ENCODE measurements around the gene PDE8B.

Gene PDE8B

DNA sequence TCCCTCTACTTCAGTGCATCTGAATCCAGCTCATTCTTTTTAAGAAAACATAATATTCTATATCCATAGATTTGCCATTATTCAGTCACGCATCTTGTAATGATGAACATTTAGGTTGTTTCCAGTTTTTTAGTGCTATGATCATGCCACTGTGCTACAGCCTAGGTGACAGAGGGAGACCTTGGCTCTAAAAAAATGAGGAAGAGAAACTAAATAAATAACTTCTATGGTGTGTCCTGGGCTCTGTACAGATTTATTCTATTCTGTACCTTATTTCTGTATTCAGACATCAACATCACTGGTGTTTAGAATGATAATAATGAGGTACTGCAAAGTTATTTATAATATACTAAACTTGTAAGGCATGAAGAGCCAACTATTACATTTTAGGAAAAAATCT is 45.9 kb downstream of the PDE8B start:
- no peak for DNase-seq (ENCODE audit: low spot score)
- in situ Hi-C loops (cut with MboI; ENCODE audit: low sequenced_read_pairs, unreplicated experiment), result no loop called here
- TF ChIP-seq, protein P1, sequence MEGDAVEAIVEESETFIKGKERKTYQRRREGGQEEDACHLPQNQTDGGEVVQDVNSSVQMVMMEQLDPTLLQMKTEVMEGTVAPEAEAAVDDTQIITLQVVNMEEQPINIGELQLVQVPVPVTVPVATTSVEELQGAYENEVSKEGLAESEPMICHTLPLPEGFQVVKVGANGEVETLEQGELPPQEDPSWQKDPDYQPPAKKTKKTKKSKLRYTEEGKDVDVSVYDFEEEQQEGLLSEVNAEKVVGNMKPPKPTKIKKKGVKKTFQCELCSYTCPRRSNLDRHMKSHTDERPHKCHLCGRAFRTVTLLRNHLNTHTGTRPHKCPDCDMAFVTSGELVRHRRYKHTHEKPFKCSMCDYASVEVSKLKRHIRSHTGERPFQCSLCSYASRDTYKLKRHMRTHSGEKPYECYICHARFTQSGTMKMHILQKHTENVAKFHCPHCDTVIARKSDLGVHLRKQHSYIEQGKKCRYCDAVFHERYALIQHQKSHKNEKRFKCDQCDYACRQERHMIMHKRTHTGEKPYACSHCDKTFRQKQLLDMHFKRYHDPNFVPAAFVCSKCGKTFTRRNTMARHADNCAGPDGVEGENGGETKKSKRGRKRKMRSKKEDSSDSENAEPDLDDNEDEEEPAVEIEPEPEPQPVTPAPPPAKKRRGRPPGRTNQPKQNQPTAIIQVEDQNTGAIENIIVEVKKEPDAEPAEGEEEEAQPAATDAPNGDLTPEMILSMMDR (IDR thresholded peaks at IDR 0.05; ENCODE audit: borderline replicate concordance, control extremely low read depth, extremely low read depth, insufficient read depth, missing control alignments), result no peak

DNA sequence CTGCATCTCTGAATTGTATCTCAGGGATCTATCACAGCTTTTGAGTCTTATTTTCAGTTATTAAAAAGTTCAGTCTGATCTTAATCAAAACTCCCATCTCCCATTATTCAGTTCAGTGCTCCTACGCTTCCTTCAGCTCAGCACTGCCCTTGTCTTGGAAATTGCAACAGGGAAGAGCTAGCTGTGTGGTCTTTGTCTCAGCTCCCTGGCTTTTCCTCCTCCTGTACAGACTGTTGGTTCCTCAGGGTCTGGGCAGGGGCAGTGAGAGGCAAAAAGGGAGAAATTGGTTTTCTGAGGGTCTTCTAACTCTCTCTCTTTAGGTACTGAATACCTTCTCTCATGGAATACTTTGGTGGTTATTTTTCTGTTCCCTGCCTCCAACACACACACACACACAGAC is 48.2 kb downstream of the PDE8B start:
- DNase-seq (ENCODE audit: low spot score), result no peak
- in situ Hi-C loops (cut with MboI; ENCODE audit: low sequenced_read_pairs, unreplicated experiment), result no loop called here
- TF ChIP-seq, protein P1 (IDR thresholded peaks at IDR 0.05; ENCODE audit: borderline replicate concordance, control extremely low read depth, extremely low read depth, insufficient read depth, missing control alignments), result no peak

DNA sequence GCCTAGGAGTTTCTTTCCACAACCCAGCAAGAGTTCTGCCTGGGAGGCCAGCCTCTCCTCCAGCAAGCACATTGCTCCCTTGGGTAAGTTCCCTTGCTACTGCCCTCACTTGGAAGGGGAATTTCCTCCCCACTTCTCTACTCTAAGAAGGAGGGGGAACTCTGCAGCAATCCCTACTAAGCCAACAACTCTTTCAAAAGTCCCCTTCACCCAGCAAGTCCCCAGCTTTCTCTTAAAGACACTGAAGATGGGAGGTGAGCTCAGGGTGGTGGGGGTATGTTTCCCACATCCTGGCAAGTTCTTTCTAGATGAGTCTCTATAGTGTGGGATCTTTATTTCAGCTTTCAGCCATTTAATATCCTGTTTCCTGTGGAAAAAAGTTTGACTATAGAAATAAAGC is 49.0 kb downstream of the PDE8B start:
- TF ChIP-seq, protein P1 (IDR thresholded peaks at IDR 0.05; ENCODE audit: borderline replicate concordance, control extremely low read depth, extremely low read depth, insufficient read depth, missing control alignments), result no peak
- peak; percentile 28 for DNase-seq (ENCODE audit: low spot score)
- in situ Hi-C loops (cut with MboI; ENCODE audit: low sequenced_read_pairs, unreplicated experiment), result no loop called here

DNA sequence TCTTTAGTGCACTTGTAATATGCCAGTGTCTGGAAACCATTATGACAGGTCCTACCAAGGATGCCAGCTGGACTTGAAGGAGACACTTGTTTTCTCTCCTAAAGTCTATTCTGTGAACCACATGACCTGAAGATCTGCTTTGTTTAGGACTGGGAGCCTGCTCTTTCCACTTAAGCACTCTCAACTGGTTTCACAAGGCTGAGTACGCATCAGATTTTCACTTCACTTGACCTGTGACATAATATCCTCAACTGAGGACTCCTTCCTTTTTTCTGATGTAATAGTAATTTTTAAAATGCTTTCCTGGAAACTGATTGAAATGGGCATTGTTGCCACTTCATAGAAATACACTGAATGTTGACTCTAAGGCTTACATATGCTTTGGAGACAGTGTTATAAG is 52.2 kb downstream of the PDE8B start:
- DNase-seq (ENCODE audit: low spot score), result no peak

DNA sequence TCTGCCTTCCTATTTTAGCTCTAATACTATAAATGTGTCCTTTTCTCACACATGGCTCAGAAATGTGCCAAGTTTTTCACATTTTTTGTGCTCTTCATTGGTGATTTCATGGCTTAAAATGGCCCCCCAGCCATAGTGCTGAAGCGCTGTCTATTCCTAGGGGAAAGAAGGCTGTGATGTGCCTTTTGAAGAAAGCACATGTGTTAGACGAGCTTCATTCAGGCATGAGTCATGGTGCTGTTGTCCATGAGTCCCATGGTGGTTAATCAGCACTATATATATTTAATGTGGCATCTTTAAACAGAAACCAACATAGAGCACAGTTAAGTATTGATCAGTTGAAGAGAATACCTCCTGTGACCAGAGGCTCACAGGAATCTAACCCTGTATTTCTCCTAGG is 55.8 kb downstream of the PDE8B start:
- no peak for DNase-seq (ENCODE audit: low spot score)
- TF ChIP-seq, protein P1 (IDR thresholded peaks at IDR 0.05; ENCODE audit: borderline replicate concordance, control extremely low read depth, extremely low read depth, insufficient read depth, missing control alignments), result no peak
- in situ Hi-C loops (cut with MboI; ENCODE audit: low sequenced_read_pairs, unreplicated experiment), result no loop called here

More for the DNA sequence above, 52.2 kb downstream of the PDE8B start:
- TF ChIP-seq, protein P1 (IDR thresholded peaks at IDR 0.05; ENCODE audit: borderline replicate concordance, control extremely low read depth, extremely low read depth, insufficient read depth, missing control alignments), result no peak
- in situ Hi-C loops (cut with MboI; ENCODE audit: low sequenced_read_pairs, unreplicated experiment), result no loop called here

DNA sequence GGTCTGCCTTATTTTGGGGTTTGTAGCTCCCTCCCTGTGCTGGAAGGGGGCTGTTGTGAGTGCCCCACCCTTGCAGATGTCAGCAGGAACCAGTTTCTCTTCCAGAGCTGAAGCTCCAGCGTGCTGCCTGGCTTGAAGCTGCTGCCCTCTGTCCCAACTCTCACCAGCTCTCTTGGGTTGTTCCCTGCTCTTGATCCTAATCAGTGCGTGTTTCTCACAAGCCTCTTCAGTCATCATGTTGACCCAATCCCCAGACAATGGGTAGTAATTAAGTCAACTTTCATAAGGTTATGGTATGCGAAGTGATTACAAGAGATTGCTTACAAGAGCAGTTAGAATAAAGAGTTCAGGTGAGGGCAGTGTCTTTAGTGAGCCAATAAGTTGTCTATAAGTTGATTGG is 57.0 kb downstream of the PDE8B start:
- in situ Hi-C loops (cut with MboI; ENCODE audit: low sequenced_read_pairs, unreplicated experiment), result no loop called here
- DNase-seq (ENCODE audit: low spot score), result no peak
- TF ChIP-seq, protein P1 (IDR thresholded peaks at IDR 0.05; ENCODE audit: borderline replicate concordance, control extremely low read depth, extremely low read depth, insufficient read depth, missing control alignments), result no peak

DNA sequence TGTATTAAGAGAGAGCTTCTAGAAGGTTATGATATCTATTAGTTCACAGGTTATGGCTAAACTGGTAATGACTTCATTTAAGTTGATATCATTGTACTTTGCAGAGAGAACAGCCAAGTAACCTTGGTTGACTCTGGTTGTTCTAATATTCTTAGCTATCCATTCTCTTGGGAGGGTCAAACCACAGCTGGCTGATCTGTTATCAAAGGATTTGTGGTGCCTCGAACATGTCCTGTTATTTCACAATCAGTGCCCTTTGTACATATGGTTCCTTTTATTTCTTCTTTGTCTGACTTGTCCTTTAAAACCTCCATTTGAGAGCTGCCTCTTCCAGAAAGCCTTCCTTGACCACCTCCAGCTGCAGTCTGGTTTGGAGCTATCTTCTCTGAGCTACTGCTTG is 61.7 kb downstream of the PDE8B start:
- in situ Hi-C loops (cut with MboI; ENCODE audit: low sequenced_read_pairs, unreplicated experiment), result no loop called here
- TF ChIP-seq, protein P1 (IDR thresholded peaks at IDR 0.05; ENCODE audit: borderline replicate concordance, control extremely low read depth, extremely low read depth, insufficient read depth, missing control alignments), result no peak
- DNase-seq (ENCODE audit: low spot score), result no peak
